Body of pancreas (tissue), 4 donors: ENCODE measurements around the gene CAP1.

Source experiments
- POLR2A ChIP-seq, 3 donors: fragments of 450-650 bp; IDR thresholded peaks; one replicate each; pipeline ENCODE4 v1.6.1; 2016; ENCODE audit warnings: antibody characterized with exemption in 3 of 3, mild to moderate bottlenecking in 2 of 3
- TF ChIP-seq, protein P1 (sequence below), 7 experiments: fragments of 450-650 bp in 4 of 7; fragments of 200-600 bp in 3 of 7; sonication (generic) in 3 of 7; IDR thresholded peaks; one replicate each; pipeline ENCODE4 v1.5.1; 2016 to 2019; ENCODE audit warnings: antibody characterized with exemption in 7 of 7

DNA sequence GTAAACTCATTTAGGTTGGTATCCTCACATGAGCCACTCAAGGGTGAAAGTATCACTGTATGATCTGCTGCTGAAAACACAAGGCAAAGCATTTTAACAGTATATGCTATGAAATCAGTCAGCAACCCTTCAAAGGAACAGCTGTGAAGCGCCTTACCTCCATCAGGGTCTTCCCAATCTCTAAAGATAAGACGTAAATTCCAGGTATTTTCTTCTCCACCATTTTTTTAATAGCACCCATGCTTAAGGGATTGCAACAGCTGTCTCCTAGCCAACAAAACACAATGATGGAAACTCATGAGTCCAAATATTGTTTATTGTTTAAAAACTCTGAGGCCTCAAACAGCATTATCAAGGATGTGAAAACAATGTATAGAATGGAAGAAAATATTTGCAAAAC lies 51.7 kb downstream of the CAP1 start:
- TF ChIP-seq, protein P1, sequence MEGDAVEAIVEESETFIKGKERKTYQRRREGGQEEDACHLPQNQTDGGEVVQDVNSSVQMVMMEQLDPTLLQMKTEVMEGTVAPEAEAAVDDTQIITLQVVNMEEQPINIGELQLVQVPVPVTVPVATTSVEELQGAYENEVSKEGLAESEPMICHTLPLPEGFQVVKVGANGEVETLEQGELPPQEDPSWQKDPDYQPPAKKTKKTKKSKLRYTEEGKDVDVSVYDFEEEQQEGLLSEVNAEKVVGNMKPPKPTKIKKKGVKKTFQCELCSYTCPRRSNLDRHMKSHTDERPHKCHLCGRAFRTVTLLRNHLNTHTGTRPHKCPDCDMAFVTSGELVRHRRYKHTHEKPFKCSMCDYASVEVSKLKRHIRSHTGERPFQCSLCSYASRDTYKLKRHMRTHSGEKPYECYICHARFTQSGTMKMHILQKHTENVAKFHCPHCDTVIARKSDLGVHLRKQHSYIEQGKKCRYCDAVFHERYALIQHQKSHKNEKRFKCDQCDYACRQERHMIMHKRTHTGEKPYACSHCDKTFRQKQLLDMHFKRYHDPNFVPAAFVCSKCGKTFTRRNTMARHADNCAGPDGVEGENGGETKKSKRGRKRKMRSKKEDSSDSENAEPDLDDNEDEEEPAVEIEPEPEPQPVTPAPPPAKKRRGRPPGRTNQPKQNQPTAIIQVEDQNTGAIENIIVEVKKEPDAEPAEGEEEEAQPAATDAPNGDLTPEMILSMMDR (IDR thresholded peaks at IDR 0.05): no peak
- no peak for TF ChIP-seq POLR2A (IDR thresholded peaks at IDR 0.05)
